ENCODE measurements around the gene ARHGEF7. TPM values are rescaled to one million over a fixed set of nuclear protein-coding genes. Genes with fewer than 3 reads are reported as not detected.

ARHGEF7 gene
- total RNA-seq, 4 donors from 2014 or later, result 69.9 to 163 (median 102) TPM

DNA sequence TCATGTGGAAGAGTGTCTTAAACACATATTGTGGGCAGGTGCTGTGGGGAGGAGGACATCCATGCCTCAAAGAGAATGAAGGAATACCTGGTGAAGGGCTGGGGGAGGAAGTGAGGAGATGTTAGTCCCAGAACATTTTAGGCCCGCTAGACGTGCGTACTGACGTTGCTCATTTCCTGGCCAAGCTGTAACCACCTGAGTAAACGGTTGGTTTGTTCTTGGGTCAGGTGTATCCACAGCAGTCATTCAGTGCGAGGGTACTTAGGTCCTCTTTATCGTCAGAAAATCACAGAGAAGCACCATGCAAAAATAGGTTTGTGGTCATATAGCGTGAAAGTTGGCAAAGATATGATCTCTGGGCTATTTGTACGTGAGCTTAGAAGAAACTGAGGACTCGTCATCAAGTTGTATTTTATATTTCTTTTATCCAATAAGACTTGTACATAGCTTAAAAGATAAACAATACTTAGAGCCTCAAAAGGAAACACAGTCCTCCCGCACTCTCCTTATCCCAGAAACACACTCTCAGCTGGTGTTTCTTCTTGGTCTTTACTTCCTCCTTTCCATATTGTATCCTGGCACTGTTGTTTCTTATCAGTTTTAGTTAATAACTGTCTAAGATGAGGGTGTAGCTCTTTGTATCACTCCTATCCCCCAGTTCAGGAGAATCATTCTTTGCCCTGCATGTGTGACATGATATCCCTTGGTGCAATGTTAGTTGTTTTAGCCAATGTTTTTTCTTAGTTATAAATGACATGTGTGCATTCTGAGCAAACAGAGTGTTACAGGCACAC lies 52.0 kb downstream of the ARHGEF7 start:
- DNase-seq (ENCODE audit: low spot score) (no peak), ATAC-seq (ENCODE audit: low FRiP score) (no peak)
- TF ChIP-seq, protein P1, sequence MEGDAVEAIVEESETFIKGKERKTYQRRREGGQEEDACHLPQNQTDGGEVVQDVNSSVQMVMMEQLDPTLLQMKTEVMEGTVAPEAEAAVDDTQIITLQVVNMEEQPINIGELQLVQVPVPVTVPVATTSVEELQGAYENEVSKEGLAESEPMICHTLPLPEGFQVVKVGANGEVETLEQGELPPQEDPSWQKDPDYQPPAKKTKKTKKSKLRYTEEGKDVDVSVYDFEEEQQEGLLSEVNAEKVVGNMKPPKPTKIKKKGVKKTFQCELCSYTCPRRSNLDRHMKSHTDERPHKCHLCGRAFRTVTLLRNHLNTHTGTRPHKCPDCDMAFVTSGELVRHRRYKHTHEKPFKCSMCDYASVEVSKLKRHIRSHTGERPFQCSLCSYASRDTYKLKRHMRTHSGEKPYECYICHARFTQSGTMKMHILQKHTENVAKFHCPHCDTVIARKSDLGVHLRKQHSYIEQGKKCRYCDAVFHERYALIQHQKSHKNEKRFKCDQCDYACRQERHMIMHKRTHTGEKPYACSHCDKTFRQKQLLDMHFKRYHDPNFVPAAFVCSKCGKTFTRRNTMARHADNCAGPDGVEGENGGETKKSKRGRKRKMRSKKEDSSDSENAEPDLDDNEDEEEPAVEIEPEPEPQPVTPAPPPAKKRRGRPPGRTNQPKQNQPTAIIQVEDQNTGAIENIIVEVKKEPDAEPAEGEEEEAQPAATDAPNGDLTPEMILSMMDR (IDR thresholded peaks at IDR 0.05), result no peak

DNA sequence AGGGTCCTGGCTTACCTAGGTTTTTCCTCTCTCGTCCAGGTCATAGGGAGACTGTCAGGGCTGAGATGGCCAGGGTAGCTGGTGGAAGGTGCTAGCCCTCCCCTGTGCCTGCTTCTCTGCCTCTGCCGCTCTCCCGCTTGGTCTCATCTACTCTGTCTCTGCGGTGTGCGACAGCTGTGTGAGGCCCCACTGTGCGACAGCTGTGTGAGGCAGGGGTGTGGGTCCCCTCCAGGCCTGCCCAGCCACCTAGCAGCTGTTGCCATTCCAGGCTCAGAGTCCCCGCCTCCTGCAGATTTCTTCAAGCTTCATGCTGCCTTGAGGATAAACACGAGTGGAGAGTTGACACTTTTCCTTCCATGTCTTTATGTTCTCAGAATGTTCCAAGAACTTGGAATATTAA lies 53.0 kb downstream of the ARHGEF7 start:
- TF ChIP-seq, protein P1 (IDR thresholded peaks at IDR 0.05), result no peak
- ATAC-seq (ENCODE audit: low FRiP score), result no peak
- no peak for DNase-seq (ENCODE audit: low spot score)

DNA sequence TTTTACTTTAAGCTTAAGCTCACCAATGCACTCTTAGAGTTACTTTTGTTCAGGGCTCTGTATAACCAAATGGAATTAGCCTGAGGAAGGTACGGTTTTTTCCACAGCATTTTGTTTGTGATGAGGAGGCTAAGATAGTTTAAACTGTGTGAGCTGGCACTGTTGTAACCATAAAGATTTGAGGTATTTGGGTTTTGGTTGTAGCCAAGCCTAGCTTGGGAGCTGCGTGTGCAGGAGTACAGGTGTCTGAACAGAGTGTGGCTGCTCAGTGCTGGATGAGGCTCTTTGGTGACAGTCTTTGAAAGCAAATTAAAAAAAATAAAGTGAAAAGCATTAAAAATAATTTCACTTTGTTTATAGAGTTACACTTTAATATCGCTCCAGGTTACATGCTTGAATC lies 56.0 kb downstream of the ARHGEF7 start:
- TF ChIP-seq, protein P1 (IDR thresholded peaks at IDR 0.05), result no peak
- ATAC-seq (ENCODE audit: low FRiP score) (no peak), DNase-seq (ENCODE audit: low spot score) (no peak)

DNA sequence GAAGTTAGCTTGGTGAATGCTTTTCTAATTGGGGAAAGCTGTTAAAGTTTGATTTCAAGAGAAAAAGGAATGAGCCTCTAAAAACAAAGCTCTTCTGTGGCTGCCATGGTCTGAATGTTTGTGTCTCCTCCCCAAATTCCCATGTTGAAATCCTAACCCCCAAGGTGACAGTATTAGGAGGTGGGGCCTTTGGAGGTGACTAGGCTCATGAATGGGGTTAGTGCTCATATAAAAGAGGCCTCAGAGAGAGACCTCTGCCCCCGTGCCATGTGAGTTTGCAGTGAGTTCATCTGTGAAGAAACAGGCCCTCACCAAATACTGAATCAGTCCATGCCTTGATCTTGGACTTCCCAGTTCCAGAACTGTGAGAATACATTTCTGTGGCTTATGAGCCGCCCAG lies 56.5 kb downstream of the ARHGEF7 start:
- no peak for ATAC-seq (ENCODE audit: low FRiP score)
- TF ChIP-seq, protein P1 (IDR thresholded peaks at IDR 0.05), result no peak
- DNase-seq (ENCODE audit: low spot score), result no peak

DNA sequence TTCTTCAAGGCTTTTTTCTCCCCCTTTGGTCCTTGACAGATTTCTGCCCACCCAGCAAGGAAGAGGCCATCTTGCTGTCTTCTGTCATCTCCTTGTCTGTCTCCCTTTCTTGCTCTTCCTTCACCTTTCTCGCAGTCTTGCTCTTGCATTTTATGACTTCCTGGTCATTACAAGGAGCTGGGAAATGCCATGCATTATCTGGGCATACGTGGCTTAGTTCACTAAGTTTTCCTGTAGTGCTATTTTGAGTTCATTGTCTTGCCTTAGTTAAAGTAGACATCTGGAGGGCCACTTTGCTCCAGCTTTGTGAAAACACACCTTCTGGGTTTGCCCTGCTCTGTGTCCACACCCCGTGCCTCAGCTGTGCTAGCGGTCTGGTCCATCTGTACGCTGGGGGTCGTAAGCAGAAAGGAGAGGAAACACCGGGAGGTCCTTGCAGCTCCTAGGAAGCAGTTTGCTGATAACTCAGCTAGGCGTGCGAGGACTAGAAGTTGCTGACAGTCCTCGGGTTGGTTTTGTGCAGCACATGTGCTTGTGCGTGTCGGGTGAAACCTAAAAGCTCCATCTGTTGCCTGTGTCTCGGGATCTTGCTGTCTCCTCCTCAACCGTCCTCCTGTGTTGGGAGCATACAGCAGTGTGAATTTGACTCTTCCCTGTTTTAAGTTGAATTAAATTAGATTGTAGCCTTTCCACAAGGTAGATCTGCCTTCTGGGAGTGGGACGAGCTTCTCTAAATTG lies 59.4 kb downstream of the ARHGEF7 start:
- TF ChIP-seq, protein P1 (IDR thresholded peaks at IDR 0.05), result no peak
- ATAC-seq (ENCODE audit: low FRiP score), result no peak
- no peak for DNase-seq (ENCODE audit: low spot score)

DNA sequence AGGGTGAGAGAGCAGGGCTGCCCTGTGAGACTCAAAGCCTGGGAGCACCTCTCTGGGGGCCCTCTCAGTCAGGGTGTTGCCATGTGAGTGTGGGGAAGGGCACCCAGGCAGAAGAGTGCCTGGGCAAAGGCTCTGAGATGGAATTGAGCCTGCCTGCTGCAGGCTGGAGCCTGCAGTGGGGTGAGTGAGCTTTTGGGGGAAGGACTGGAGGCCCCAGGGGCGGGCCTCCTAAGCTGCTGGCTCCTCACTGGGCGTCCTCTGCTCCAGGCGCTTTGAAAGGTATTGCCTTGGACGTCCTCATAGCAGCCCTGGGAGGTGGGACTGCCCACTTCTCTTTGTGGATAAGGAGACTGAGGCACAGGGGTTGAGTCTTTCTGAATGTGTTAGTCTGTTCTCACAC lies 60.3 kb downstream of the ARHGEF7 start:
- TF ChIP-seq, protein P1 (IDR thresholded peaks at IDR 0.05), result no peak

More for the DNA sequence above, 60.3 kb downstream of the ARHGEF7 start:
- ATAC-seq (ENCODE audit: low FRiP score), result no peak
- no peak for DNase-seq (ENCODE audit: low spot score)
